SU-DHL-6 (cell line): ENCODE data around the gene TXNDC11.

Experiments
- H2AFZ ChIP-seq: fragments of 200-600 bp; sonication (generic); 2 replicates; pipeline ENCODE4 v1.6.1; 2014; ENCODE audit warnings: low read depth, mild to moderate bottlenecking, moderate library complexity, mixed read lengths, antibody characterized with exemption, low read length; ENCODE audit not compliant: severe bottlenecking
- H3F3A ChIP-seq: fragments of 200-600 bp; shearing (Covaris generic); 2 replicates; pipeline ENCODE4 v1.6.0; 2016; ENCODE audit warnings: antibody characterized with exemption, mild to moderate bottlenecking; ENCODE audit not compliant: insufficient read depth
- H3K27ac ChIP-seq: fragments of 200-600 bp; sonication (generic); 2 replicates; pipeline ENCODE4 v1.5.1; 2016; ENCODE audit warnings: low read depth, mild to moderate bottlenecking, low read length, moderate library complexity, mixed read lengths
- H3K27me3 ChIP-seq: fragments of 200-600 bp; sonication (generic), shearing (Covaris generic); 2 replicates; pipeline ENCODE4 v1.6.0; 2014; ENCODE audit warnings: mild to moderate bottlenecking, low read length
- H3K36me3 ChIP-seq: fragments of 200-600 bp; sonication (generic); 2 replicates; pipeline ENCODE4 v1.6.1; 2014; ENCODE audit warnings: mild to moderate bottlenecking, low read length, mixed read lengths
- H3K4me2 ChIP-seq: fragments of 300-600, 200-600 bp; shearing (Covaris generic), sonication (generic); 2 replicates; pipeline ENCODE4 v1.6.0; 2014; ENCODE audit warnings: low read length, low read depth, mild to moderate bottlenecking; ENCODE audit not compliant: poor library complexity, severe bottlenecking
- H3K4me3 ChIP-seq: fragments of 200-600 bp; sonication (generic); 2 replicates; pipeline ENCODE4 v1.5.1; 2014; ENCODE audit warnings: antibody characterized with exemption, low read length, mild to moderate bottlenecking, mixed read lengths; ENCODE audit not compliant: insufficient read depth, poor library complexity, severe bottlenecking
- H3K79me2 ChIP-seq: fragments of 200-600 bp; sonication (generic); 2 replicates; pipeline ENCODE4 v1.6.1; 2014; ENCODE audit warnings: mild to moderate bottlenecking, low read length, moderate library complexity; ENCODE audit not compliant: insufficient read depth
- H3K9ac ChIP-seq: fragments of 200-600 bp; sonication (generic); 2 replicates; pipeline ENCODE4 v1.7.0; 2014; ENCODE audit warnings: mild to moderate bottlenecking, low read length
- H3K9me2 ChIP-seq: fragments of 200-600 bp; sonication (generic); replicated peaks from 2 replicates; pipeline ENCODE4 v1.6.1; 2014; ENCODE audit warnings: low read length; ENCODE audit not compliant: insufficient read depth
- H3K9me3 ChIP-seq: fragments of 200-600 bp; sonication (generic); 2 replicates; pipeline ENCODE4 v1.6.1; 2014; ENCODE audit warnings: low read length, mixed read lengths; ENCODE audit not compliant: insufficient read depth
- H4K20me1 ChIP-seq: fragments of 200-600 bp; sonication (generic); 2 replicates; pipeline ENCODE4 v1.6.1; 2014; ENCODE audit warnings: low read depth, mild to moderate bottlenecking, antibody characterized with exemption, low read length, moderate library complexity, mixed read lengths
- EZH2phosphoT487 ChIP-seq: fragments of 200-600 bp; sonication (generic), shearing (Covaris generic); conservative IDR thresholded peaks from 2 replicates; pipeline ENCODE4 v1.6.1; 2018; ENCODE audit warnings: mild to moderate bottlenecking, antibody characterized with exemption, low read length, moderate library complexity, mixed read lengths
- TF ChIP-seq, protein P1 (sequence below): fragments of 200-600 bp; sonication (generic); IDR thresholded peaks from one replicate; pipeline ENCODE4 v1.5.1; 2017; ENCODE audit warnings: antibody characterized with exemption, mild to moderate bottlenecking, low read length, moderate library complexity; ENCODE audit not compliant: insufficient read depth, poor library complexity, severe bottlenecking

Gene TXNDC11

GRCh38 chr16:11639925-11640899 is 102.4 kb downstream of the TXNDC11 start:
- H3K9me3 ChIP-seq = no peaks in the 10 kb centered on the region
- TF ChIP-seq, protein P1, sequence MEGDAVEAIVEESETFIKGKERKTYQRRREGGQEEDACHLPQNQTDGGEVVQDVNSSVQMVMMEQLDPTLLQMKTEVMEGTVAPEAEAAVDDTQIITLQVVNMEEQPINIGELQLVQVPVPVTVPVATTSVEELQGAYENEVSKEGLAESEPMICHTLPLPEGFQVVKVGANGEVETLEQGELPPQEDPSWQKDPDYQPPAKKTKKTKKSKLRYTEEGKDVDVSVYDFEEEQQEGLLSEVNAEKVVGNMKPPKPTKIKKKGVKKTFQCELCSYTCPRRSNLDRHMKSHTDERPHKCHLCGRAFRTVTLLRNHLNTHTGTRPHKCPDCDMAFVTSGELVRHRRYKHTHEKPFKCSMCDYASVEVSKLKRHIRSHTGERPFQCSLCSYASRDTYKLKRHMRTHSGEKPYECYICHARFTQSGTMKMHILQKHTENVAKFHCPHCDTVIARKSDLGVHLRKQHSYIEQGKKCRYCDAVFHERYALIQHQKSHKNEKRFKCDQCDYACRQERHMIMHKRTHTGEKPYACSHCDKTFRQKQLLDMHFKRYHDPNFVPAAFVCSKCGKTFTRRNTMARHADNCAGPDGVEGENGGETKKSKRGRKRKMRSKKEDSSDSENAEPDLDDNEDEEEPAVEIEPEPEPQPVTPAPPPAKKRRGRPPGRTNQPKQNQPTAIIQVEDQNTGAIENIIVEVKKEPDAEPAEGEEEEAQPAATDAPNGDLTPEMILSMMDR = no peak
- no peak for TF ChIP-seq EZH2phosphoT487
- H3K27me3 ChIP-seq = no peaks in the 10 kb centered on the region
- no peaks in the 10 kb centered on the region for H3K9me2 ChIP-seq
- H3K36me3 ChIP-seq = no peaks in the 10 kb centered on the region
- H3K9ac ChIP-seq = no peak overlapping the region
- no peak overlapping the region for H3K27ac ChIP-seq
- no peaks in the 10 kb centered on the region for H3K79me2 ChIP-seq
- no peak overlapping the region for H2AFZ ChIP-seq
- no peaks in the 10 kb centered on the region for H4K20me1 ChIP-seq
- no peak overlapping the region for H3K4me2 ChIP-seq
- H3F3A ChIP-seq = no peaks in the 10 kb centered on the region
- H3K4me3 ChIP-seq = no peak overlapping the region

GRCh38 chr16:11639008-11639562 is 103.6 kb downstream of the TXNDC11 start:
- H3K36me3 ChIP-seq = no peaks in the 10 kb centered on the region
- no peaks in the 10 kb centered on the region for H3K9me3 ChIP-seq
- H3F3A ChIP-seq = no peaks in the 10 kb centered on the region
- no peak for TF ChIP-seq EZH2phosphoT487
- TF ChIP-seq, protein P1 = no peak
- no peak overlapping the region for H3K4me2 ChIP-seq
- no peaks in the 10 kb centered on the region for H3K79me2 ChIP-seq
- no peak overlapping the region for H2AFZ ChIP-seq
- H3K9ac ChIP-seq = no peak overlapping the region
- no peak overlapping the region for H3K27ac ChIP-seq
- no peaks in the 10 kb centered on the region for H4K20me1 ChIP-seq
- no peak overlapping the region for H3K4me3 ChIP-seq
- no peaks in the 10 kb centered on the region for H3K9me2 ChIP-seq
- no peaks in the 10 kb centered on the region for H3K27me3 ChIP-seq

- H3K4me3 ChIP-seq = no peak overlapping the region
- H3F3A ChIP-seq = no peaks in the 10 kb centered on the region
- H3K27ac ChIP-seq = no peak overlapping the region
- H3K9ac ChIP-seq = no peak overlapping the region
- no peaks in the 10 kb centered on the region for H3K9me2 ChIP-seq
- H3K27me3 ChIP-seq = no peaks in the 10 kb centered on the region
- H3K79me2 ChIP-seq = no peaks in the 10 kb centered on the region
- no peak for TF ChIP-seq EZH2phosphoT487
- TF ChIP-seq, protein P1 = no peak
- no peaks in the 10 kb centered on the region for H3K9me3 ChIP-seq
- H2AFZ ChIP-seq = no peak overlapping the region
- no peaks in the 10 kb centered on the region for H4K20me1 ChIP-seq
- H3K36me3 ChIP-seq = no peaks in the 10 kb centered on the region
- no peak overlapping the region for H3K4me2 ChIP-seq
These were observed 104.5 kb downstream of the TXNDC11 start for GRCh38 chr16:11638140-11638539.
